GM21717 (cell line): Measurements from ENCODE around the gene ZDHHC5.
"Not testable (repeated sequence)": the region's sequence is repeated elsewhere in the genome, so short reads cannot be mapped to it uniquely, and the experiment has no call there.

Source experiments
- ATAC-seq: cut with Tn5 transposase; IDR thresholded peaks from one replicate; pipeline ENCODE4 v1.9.1; 2021; ENCODE audit warnings: mild to moderate bottlenecking, moderate library complexity; ENCODE audit not compliant: unreplicated experiment

The ZDHHC5 gene

DNA sequence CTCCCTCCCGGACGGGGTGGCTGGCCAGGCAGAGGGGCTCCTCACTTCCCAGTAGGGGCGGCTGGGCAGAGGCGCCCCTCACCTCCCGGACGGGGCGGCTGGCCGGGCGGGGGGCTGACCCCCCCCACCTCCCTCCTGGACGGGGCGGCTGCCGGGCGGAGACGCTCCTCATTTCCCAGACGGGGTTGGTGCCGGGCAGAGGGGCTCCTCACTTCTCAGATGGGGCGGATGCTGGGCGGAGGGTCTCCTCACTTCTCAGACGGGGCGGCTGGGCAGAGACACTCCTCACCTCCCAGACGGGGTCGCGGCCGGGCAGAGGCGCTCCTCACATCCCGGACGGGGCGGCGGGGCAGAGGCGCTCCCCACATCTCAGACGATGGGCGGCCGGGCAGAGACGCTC lies 48.8 kb downstream of the ZDHHC5 start:
- not testable (repeated sequence) for ATAC-seq

DNA sequence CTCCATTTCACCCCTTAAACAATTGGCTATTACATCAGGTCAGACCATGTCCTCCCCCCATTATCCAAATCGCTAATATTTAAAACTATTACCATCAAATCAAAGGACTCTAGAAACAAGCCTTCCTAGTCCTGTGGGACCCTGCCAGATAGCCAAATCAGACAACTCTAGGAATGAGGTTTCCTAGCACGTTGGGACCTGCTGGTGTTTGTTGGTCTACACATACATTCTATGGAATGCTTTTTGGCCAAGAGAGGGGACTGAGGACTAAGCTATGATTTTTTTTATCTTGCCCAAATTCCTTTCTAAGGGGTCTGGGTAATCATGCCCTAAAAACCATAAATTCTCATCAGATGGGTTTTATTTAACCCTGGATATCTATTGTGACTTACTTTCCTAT lies 59.3 kb downstream of the ZDHHC5 start:
- no peak for ATAC-seq

DNA sequence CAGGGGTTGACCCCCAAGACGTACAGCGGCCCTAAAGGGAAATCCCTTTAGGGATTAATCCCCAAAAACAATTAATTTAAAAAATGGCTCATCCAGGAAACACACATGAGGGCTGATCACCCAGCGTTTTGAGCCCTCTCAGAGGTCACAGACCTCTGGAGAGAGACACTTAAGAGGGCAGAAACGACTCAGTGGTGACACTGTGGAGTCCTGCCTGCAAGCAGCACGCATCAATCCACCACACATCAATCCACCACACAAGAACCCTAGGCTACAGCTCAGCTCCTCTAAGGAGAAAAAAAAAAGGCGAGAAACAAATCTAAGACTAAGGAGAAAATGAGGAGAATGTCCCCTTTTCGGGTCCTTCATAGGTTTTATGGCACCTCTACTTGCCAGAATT lies 60.9 kb downstream of the ZDHHC5 start:
- no peak for ATAC-seq

DNA sequence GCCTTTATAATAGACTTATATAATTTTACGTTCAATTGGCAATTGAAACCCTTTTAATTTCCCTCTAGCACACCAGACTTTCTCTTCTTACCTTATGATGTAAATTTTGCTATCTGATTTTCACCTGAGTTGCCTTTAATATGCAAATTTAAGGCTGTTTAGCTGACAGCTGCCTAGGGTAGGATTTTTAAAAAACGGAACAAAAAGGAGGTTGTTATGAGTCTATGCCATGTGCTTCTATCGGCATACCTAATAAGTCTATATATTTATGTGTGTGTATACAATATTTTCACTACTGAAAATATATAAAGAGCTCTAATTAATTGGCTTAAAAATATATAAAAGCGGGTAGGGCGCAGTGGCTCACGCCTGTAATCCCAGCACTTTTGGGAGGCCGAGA lies 61.6 kb downstream of the ZDHHC5 start:
- ATAC-seq = no peak

DNA sequence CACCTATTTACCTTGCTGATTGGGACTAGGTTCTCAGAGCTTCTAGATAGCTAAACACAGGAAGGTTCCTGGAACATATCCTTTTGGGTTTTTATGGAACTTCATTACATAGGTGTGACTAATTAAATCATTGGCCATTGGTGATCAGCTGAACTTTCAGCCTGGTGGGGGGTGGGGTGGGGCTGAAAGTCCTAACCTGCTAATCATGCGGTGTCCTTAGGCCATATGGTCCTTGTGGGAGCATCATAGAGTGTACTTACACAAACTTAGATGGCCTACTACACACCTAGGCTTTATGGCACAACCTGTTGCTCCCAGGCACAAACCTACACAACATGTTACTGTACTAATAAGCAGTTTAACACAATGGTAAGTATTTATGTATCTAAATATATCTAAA lies 64.7 kb downstream of the ZDHHC5 start:
- ATAC-seq = no peak

DNA sequence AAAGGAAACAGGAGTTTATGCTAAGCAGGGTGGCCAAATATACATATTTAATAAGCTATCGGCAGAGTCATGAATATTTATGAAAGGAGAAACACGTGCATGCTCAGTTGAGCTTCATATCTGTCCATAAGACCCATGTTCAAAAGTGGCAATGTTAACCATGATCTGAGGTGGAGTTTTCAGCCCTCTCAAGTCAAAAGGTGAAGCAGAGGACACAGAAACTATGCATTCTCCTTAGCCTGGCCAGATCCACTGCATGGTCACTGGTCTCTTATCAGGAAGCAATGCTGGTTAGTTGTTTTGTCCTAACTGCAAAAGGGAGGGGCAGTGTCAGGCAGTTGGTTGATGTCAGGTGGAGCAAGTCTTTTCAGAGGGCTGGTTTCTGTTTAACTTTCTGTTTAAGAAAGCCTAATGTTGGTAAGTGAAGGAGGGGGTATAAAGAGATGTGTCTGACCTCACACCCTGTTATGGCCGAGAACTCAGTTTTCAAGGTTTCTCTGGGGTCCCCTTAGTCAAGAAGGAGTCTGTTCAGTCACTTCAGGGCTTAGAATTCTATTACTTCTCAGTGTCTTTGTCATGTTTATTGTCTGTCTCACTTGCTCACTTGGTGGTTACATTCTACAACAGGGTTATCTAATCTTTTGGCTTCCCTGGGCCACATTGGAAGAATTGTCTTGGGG lies 67.8 kb downstream of the ZDHHC5 start:
- ATAC-seq = no peak

DNA sequence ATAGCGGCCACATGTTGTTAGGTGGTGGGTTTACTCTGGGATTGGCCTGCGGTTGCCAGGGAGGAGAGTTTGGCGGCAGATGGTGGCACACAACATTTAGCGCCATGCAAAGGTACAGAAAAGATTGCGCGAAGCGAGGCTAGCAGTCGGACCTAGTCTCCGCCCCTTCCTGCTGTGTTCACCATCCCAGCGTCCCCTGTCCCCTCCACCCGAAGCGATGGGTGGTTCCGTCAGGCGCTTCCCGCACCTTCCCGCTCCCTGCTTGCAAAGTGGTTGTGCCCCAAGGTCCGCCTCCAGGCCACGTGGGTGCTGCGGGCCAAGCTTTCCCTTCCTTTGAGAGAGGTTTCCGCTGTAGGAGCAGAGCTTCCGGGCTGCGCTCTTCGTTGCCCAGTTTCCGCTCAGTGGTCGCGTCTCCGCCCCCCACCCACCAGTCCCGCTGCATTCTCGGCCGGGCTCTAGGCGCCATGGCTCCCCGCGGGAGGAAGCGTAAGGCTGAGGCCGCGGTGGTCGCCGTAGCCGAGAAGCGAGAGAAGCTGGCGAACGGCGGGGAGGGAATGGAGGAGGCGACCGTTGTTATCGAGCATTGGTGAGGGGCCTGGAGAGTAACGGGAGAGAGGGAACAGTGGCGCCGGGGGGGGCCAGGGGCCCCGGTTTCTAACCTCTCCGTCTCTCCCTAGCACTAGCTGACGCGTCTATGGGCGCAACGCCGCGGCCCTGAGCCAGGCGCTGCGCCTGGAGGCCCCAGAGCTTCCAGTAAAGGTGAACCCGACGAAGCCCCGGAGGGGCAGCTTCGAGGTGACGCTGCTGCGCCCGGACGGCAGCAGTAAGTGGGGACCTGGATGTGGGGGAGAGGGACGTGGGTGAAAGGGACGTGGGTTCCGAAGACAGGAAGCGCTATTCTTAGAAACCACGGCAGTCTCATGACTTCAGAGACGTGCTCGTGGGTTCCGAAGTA lies 73.5 kb downstream of the ZDHHC5 start, which contains the start of gene SELENOH:
Gene SELENOH (plus strand): TSS at position 360 of the 955 bp plus-strand sequence. CDS start 105 bp downstream, at position 465.
- peak; percentile 92 for ATAC-seq

DNA sequence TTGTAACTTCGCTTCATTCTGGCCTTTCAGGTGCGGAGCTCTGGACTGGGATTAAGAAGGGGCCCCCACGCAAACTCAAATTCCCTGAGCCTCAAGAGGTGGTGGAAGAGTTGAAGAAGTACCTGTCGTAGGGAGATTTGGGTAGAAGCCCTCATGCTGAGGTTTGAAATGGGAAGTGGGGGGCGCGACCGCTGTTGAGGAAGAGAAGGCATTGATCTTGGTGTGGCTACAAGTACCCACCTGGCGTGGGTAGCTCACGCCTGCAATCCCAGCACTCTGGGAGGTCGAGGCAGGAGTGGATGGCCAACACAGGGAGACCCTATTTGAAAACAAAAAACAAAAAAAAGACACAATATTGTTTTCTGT lies 74.2 kb downstream of the ZDHHC5 start:
- no peak for ATAC-seq

DNA sequence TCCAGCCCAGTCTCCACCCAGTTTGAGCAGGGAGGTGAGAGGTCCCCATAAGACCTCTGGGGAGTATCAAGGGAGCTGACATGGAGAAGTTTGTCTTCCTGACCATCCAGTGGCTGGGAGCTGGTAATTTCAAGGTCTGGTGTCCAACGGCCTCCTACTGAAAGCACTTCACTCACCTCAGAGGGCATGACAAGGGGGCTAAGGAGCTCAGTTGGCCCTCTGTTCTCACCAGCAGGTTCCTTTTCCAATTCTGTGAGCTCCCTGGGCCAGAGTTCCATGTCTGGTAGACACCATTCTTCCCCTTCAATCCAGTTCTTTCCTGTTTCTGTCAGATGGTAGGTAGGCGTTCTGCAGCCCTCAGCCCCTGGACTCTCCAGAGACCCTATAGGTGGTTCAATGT lies 76.4 kb downstream of the ZDHHC5 start:
- ATAC-seq = no peak

DNA sequence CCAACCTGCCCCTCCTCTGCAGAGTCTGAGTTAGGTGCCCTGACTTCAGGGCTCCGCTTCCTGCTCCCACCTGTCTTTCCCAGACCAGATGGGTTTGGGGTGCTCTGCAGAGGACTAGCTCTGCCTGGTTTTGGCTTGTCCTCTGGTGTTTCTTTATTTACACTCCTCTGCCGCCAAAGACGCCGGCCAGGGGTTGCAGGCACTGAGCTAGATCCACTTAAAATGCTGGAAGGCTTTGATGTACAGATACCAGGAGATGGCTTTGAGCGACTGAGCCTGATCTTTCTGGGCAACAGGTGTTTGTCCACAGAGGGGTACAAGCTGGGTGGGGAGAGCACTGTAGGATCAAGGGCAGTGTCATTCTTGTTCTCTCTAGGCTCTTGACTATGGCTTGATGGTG lies 77.3 kb downstream of the ZDHHC5 start:
- no peak for ATAC-seq

DNA sequence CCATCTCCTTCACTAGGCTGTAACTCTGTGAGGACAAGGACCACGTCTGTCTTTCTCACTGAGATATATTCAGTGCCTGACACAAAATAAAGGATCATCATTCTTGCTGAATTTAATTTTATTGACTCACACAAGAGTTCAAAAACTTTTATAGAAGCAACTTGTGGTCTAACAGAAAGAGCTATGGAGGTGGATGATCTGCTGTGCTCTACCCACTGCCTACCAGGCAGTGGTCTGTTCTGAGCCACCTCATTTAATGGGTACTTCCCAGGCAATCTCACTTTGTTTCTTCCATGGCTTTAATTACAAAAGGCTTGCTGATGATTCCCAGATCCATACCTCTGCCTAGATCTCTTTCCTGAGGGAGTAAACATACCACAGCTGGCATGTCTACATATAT lies 79.0 kb downstream of the ZDHHC5 start:
- no peak for ATAC-seq
